Nephron progenitor cell (in vitro differentiated cells): ENCODE data around the gene CYP46A1.
"Not testable (repeated sequence)": the region's sequence is repeated elsewhere in the genome, so short reads cannot be mapped to it uniquely, and the experiment has no call there.

Experiments
- DNase-seq: peaks from one replicate; pipeline ENCODE4 v3.0.0; 2021
- H3K27ac Mint-ChIP-seq: 2 replicates; pipeline ENCODE4 v1.8.0; 2021; ENCODE audit warnings: mild to moderate bottlenecking, moderate library complexity, mixed read lengths
- H3K27me3 Mint-ChIP-seq: 2 replicates; pipeline ENCODE4 v1.8.0; 2021; ENCODE audit warnings: mild to moderate bottlenecking, low read depth, mixed read lengths; ENCODE audit not compliant: poor library complexity
- H3K36me3 Mint-ChIP-seq: 2 replicates; pipeline ENCODE4 v1.8.0; 2021; ENCODE audit warnings: low read depth, mixed read lengths
- H3K4me1 Mint-ChIP-seq: 2 replicates; pipeline ENCODE4 v1.8.0; 2021; ENCODE audit warnings: mixed read lengths
- H3K4me3 Mint-ChIP-seq: 2 replicates; pipeline ENCODE4 v1.8.0; 2021; ENCODE audit warnings: mild to moderate bottlenecking, moderate library complexity, mixed read lengths
- H3K9me3 Mint-ChIP-seq: 2 replicates; pipeline ENCODE4 v1.8.0; 2021; ENCODE audit warnings: mild to moderate bottlenecking, moderate library complexity, mixed read lengths
- TF ChIP-seq, protein P1 (sequence below): fragments of 200-600 bp; sonication (generic); IDR thresholded peaks from 2 replicates; pipeline ENCODE4 v1.5.0; 2021; ENCODE audit warnings: antibody characterized with exemption

The CYP46A1 gene

GRCh38 chr14:99757331-99758070 lies 73.4 kb downstream of the CYP46A1 start:
- H3K4me3 Mint-ChIP-seq, result no peak overlapping the region
- DNase-seq, result no peak
- peaks cover 49% of the 10 kb centered on the region for H3K4me1 Mint-ChIP-seq
- TF ChIP-seq, protein P1, sequence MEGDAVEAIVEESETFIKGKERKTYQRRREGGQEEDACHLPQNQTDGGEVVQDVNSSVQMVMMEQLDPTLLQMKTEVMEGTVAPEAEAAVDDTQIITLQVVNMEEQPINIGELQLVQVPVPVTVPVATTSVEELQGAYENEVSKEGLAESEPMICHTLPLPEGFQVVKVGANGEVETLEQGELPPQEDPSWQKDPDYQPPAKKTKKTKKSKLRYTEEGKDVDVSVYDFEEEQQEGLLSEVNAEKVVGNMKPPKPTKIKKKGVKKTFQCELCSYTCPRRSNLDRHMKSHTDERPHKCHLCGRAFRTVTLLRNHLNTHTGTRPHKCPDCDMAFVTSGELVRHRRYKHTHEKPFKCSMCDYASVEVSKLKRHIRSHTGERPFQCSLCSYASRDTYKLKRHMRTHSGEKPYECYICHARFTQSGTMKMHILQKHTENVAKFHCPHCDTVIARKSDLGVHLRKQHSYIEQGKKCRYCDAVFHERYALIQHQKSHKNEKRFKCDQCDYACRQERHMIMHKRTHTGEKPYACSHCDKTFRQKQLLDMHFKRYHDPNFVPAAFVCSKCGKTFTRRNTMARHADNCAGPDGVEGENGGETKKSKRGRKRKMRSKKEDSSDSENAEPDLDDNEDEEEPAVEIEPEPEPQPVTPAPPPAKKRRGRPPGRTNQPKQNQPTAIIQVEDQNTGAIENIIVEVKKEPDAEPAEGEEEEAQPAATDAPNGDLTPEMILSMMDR, result no peak
- no peaks in the 10 kb centered on the region for H3K9me3 Mint-ChIP-seq
- H3K27me3 Mint-ChIP-seq, result peaks cover 12% of the 10 kb centered on the region
- no peaks in the 10 kb centered on the region for H3K36me3 Mint-ChIP-seq
- H3K27ac Mint-ChIP-seq, result no peak overlapping the region

GRCh38 chr14:99758121-99758821 lies 74.2 kb downstream of the CYP46A1 start:
- H3K36me3 Mint-ChIP-seq, result no peaks in the 10 kb centered on the region
- no peak for DNase-seq
- H3K9me3 Mint-ChIP-seq, result peaks cover 5% of the 10 kb centered on the region
- H3K4me3 Mint-ChIP-seq, result no peak overlapping the region
- TF ChIP-seq, protein P1, result no peak
- H3K4me1 Mint-ChIP-seq, result peaks cover 42% of the 10 kb centered on the region
- H3K27me3 Mint-ChIP-seq, result peaks cover 11% of the 10 kb centered on the region
- no peak overlapping the region for H3K27ac Mint-ChIP-seq

GRCh38 chr14:99758872-99759545 lies 74.9 kb downstream of the CYP46A1 start:
- no peak overlapping the region for H3K27ac Mint-ChIP-seq
- no peak for DNase-seq
- TF ChIP-seq, protein P1, result no peak
- H3K9me3 Mint-ChIP-seq, result peaks cover 5% of the 10 kb centered on the region
- H3K4me1 Mint-ChIP-seq, result peaks cover 37% of the 10 kb centered on the region
- no peaks in the 10 kb centered on the region for H3K36me3 Mint-ChIP-seq
- no peak overlapping the region for H3K4me3 Mint-ChIP-seq
- H3K27me3 Mint-ChIP-seq, result peaks cover 5% of the 10 kb centered on the region

GRCh38 chr14:99759546-99759925 lies 75.4 kb downstream of the CYP46A1 start:
- TF ChIP-seq, protein P1, result no peak
- Mint-ChIP-seq H3K36me3 (no peaks in the 10 kb centered on the region), H3K4me3 (no peak overlapping the region), H3K9me3 (peaks cover 5% of the 10 kb centered on the region), H3K27ac (no peak overlapping the region), H3K4me1 (peaks cover 33% of the 10 kb centered on the region), H3K27me3 (peaks cover 4% of the 10 kb centered on the region)
- DNase-seq, result no peak

GRCh38 chr14:99760817-99761216 lies 76.7 kb downstream of the CYP46A1 start:
- H3K27me3 Mint-ChIP-seq, result peaks cover 11% of the 10 kb centered on the region
- H3K9me3 Mint-ChIP-seq, result peaks cover 5% of the 10 kb centered on the region
- peaks cover 30% of the 10 kb centered on the region for H3K4me1 Mint-ChIP-seq
- H3K27ac Mint-ChIP-seq, result no peak overlapping the region
- H3K4me3 Mint-ChIP-seq, result no peak overlapping the region
- TF ChIP-seq, protein P1, result no peak
- H3K36me3 Mint-ChIP-seq, result no peaks in the 10 kb centered on the region
- DNase-seq, result no peak

- Mint-ChIP-seq H3K4me1 (peaks cover 39% of the 10 kb centered on the region), H3K27me3 (peaks cover 19% of the 10 kb centered on the region)
- DNase-seq, H3K27ac Mint-ChIP-seq, H3K9me3 Mint-ChIP-seq, H3K36me3 Mint-ChIP-seq, H3K4me3 Mint-ChIP-seq: not testable (repeated sequence)
These were observed 78.8 kb downstream of the CYP46A1 start for GRCh38 chr14:99762911-99763310.
